ENCODE measurements around the gene RSPO4. TPM values are rescaled to one million over a fixed set of nuclear protein-coding genes. Genes with fewer than 3 reads are reported as not detected.

Gene RSPO4
- total RNA-seq, 3 donors from 2014 or later (not counting 1 experiment from before 2014, with no cell fraction given) = 0.09 to 0.70 (median 0.53) TPM

- ATAC-seq = no peak
- no peaks in the 10 kb centered on the region for H3K36me3 ChIP-seq (ENCODE audit: control insufficient read depth, insufficient read depth, low read length)
- no peak overlapping the region for H3K4me3 ChIP-seq (ENCODE audit: low read length)
- H3K27me3 ChIP-seq (ENCODE audit: control insufficient read depth, insufficient read depth, low read length) = peaks cover 5% of the 10 kb centered on the region
- 90% methylated on average over 6 of the region's 6 CpGs for WGBS (ENCODE audit: insufficient coverage)
- intact Hi-C loops (cut with micrococcal nuclease) = no loop called here
- DNase-seq = no peak
- Mint-ChIP-seq H3K4me1 (peaks cover 5 to 8% of the 10 kb centered on the region in 2 donors), H3K9me3 (no peaks in the 10 kb centered on the region), H3K36me3 (no peaks in the 10 kb centered on the region), H3K27me3 (ENCODE audit: low read depth in 2 of 2) (peaks cover 22 to 37% of the 10 kb centered on the region in 2 donors), H3K27ac (no peak overlapping the region), H3K4me3 (no peak overlapping the region)
- no peaks in the 10 kb centered on the region for H3K4me1 ChIP-seq (ENCODE audit: control insufficient read depth, insufficient read depth, low read length)
- no peaks in the 10 kb centered on the region for H3K9me3 ChIP-seq (ENCODE audit: control insufficient read depth, insufficient read depth, low read length)
- TF ChIP-seq, protein P1, sequence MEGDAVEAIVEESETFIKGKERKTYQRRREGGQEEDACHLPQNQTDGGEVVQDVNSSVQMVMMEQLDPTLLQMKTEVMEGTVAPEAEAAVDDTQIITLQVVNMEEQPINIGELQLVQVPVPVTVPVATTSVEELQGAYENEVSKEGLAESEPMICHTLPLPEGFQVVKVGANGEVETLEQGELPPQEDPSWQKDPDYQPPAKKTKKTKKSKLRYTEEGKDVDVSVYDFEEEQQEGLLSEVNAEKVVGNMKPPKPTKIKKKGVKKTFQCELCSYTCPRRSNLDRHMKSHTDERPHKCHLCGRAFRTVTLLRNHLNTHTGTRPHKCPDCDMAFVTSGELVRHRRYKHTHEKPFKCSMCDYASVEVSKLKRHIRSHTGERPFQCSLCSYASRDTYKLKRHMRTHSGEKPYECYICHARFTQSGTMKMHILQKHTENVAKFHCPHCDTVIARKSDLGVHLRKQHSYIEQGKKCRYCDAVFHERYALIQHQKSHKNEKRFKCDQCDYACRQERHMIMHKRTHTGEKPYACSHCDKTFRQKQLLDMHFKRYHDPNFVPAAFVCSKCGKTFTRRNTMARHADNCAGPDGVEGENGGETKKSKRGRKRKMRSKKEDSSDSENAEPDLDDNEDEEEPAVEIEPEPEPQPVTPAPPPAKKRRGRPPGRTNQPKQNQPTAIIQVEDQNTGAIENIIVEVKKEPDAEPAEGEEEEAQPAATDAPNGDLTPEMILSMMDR (IDR thresholded peaks at IDR 0.05) = no peak
- H3K27ac ChIP-seq (ENCODE audit: low read length) = no peak overlapping the region
Measured at GRCh38 chr20:998231-998830, 3.8 kb downstream of the RSPO4 start.

DNA sequence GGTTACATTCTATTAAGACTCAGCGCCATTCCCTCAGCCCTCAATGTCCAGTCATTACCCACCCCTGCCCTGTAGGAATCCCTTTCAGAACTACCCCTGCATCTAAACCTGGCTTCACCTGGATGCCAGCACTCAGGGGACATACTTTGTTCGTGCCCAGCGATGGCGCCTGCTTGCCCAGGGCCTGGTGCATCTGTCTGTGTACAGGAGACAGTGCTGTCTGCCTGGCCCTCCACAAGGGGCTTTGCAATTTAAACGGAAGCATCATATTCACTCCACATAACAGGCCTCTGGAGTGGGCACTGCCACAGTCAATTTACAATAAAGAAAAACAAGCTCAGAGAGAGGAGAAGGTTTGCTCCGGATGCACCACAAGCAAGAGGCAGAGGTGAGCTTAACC lies 4.6 kb downstream of the RSPO4 start:
- peaks cover 0 to 2% of the 10 kb centered on the region in 2 donors for H3K4me1 Mint-ChIP-seq
- H3K27ac ChIP-seq (ENCODE audit: low read length) = no peak overlapping the region
- no peaks in the 10 kb centered on the region for H3K36me3 Mint-ChIP-seq
- DNase-seq (no peak), ATAC-seq (no peak)
- TF ChIP-seq, protein P1 (IDR thresholded peaks at IDR 0.05) = no peak
- 91% methylated on average over 6 of the region's 6 CpGs for WGBS (ENCODE audit: insufficient coverage)
- no peaks in the 10 kb centered on the region for H3K4me1 ChIP-seq (ENCODE audit: control insufficient read depth, insufficient read depth, low read length)
- H3K27ac Mint-ChIP-seq = no peak overlapping the region
- no peaks in the 10 kb centered on the region for H3K36me3 ChIP-seq (ENCODE audit: control insufficient read depth, insufficient read depth, low read length)
- no peaks in the 10 kb centered on the region for H3K9me3 ChIP-seq (ENCODE audit: control insufficient read depth, insufficient read depth, low read length)
- no peaks in the 10 kb centered on the region for H3K9me3 Mint-ChIP-seq
- H3K27me3 ChIP-seq (ENCODE audit: control insufficient read depth, insufficient read depth, low read length) = peaks cover 1% of the 10 kb centered on the region
- intact Hi-C loops (cut with micrococcal nuclease) = no loop called here
- peaks cover 13 to 28% of the 10 kb centered on the region in 2 donors for H3K27me3 Mint-ChIP-seq (ENCODE audit: low read depth in 2 of 2)
- H3K4me3 ChIP-seq (ENCODE audit: low read length) = no peak overlapping the region
- H3K4me3 Mint-ChIP-seq = no peak overlapping the region

DNA sequence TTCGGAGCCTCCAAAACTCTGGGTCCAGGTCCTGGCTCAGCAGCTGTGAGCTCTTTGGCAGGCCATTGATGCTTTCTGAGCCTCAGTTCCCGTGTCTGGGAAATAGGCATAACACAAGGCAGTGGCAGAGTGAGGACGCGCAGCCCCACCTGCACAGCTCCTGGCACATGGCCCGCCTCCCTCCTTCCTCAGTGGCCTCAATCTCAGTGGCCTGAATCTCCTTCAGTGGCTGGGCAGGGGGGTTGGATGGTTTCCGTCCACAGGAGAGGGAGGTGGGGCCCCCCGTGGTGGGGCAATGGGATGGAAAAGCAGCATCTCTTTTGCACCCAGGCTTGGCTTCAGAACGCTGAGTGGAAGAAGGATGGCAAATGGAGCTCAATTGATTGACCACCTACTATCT lies 5.1 kb downstream of the RSPO4 start:
- Mint-ChIP-seq H3K27ac (no peak overlapping the region), H3K36me3 (no peaks in the 10 kb centered on the region), H3K4me3 (no peak overlapping the region), H3K4me1 (no peaks in the 10 kb centered on the region), H3K27me3 (ENCODE audit: low read depth in 2 of 2) (peaks cover 11 to 27% of the 10 kb centered on the region in 2 donors), H3K9me3 (no peaks in the 10 kb centered on the region)
- TF ChIP-seq, protein P1 (IDR thresholded peaks at IDR 0.05) = no peak
- ATAC-seq = no peak
- intact Hi-C loops (cut with micrococcal nuclease) = no loop called here
- DNase-seq = no peak
- Histone ChIP-seq H3K27me3 (ENCODE audit: control insufficient read depth, insufficient read depth, low read length) (no peaks in the 10 kb centered on the region), H3K4me3 (ENCODE audit: low read length) (no peak overlapping the region), H3K9me3 (ENCODE audit: control insufficient read depth, insufficient read depth, low read length) (no peaks in the 10 kb centered on the region), H3K4me1 (ENCODE audit: control insufficient read depth, insufficient read depth, low read length) (no peaks in the 10 kb centered on the region), H3K36me3 (ENCODE audit: control insufficient read depth, insufficient read depth, low read length) (no peaks in the 10 kb centered on the region), H3K27ac (ENCODE audit: low read length) (no peak overlapping the region)
- WGBS (ENCODE audit: insufficient coverage) = 84% methylated on average over 8 of the region's 8 CpGs

GRCh38 chr20:995170-995569 lies 6.9 kb downstream of the RSPO4 start:
- intact Hi-C loops (cut with micrococcal nuclease) = no loop called here
- no peak for ATAC-seq
- Mint-ChIP-seq H3K4me1 (no peaks in the 10 kb centered on the region), H3K9me3 (no peaks in the 10 kb centered on the region), H3K4me3 (no peak overlapping the region), H3K36me3 (no peaks in the 10 kb centered on the region), H3K27ac (no peak overlapping the region), H3K27me3 (ENCODE audit: low read depth in 2 of 2) (peaks cover 0 to 18% of the 10 kb centered on the region in 2 donors)
- no peak for DNase-seq
- H3K4me3 ChIP-seq (ENCODE audit: low read length) = no peak overlapping the region
- H3K9me3 ChIP-seq (ENCODE audit: control insufficient read depth, insufficient read depth, low read length) = no peaks in the 10 kb centered on the region
- no peaks in the 10 kb centered on the region for H3K36me3 ChIP-seq (ENCODE audit: control insufficient read depth, insufficient read depth, low read length)
- no peak overlapping the region for H3K27ac ChIP-seq (ENCODE audit: low read length)
- H3K27me3 ChIP-seq (ENCODE audit: control insufficient read depth, insufficient read depth, low read length) = no peaks in the 10 kb centered on the region
- TF ChIP-seq, protein P1 (IDR thresholded peaks at IDR 0.05) = no peak
- no peaks in the 10 kb centered on the region for H3K4me1 ChIP-seq (ENCODE audit: control insufficient read depth, insufficient read depth, low read length)
- WGBS (ENCODE audit: insufficient coverage) = 15% methylated on average over 4 of the region's 8 CpGs

Measured in natural killer cell (primary cell).